ENCODE results near the gene HES7.
"Not testable (repeated sequence)": the region's sequence is repeated elsewhere in the genome, so short reads cannot be mapped to it uniquely, and the experiment has no call there.

Gene HES7

DNA sequence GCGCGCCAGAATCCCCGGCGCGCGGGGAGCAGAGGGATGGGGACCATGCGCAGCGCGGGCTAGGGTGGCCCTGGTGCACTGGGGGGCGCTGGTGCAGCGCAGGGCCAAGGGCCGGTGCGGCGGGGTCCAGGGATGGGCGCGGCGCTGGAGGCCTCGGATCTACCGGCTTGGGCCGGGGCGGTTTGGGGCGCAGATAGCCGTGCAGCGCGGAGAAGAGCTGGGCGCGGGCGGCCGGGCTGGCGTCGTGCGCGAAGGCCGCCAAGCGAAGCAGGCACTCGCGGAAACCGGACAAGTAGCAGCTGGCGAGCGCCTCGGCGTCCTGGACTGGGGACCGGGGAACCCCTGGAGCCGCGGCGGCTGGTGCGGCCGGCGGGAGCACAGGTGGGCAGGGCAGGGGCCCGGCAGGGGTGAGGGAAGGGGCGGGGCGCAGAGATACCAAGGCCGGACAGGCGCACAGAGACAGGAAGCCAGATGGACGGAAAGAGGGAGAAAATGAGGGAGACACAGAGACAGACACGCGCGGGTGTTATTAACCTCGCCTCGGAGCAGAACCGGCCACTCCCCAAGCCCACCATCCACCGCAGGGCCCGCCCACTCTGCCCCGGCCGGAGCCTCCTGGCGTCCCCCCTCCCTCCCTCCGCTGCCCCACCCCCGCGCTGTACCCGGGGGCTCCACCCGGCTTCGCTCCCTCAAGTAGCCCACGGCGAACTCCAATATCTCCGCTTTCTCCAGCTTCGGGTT lies 2.1 kb downstream of the HES7 start:
- peak; percentile 78 for DNase-seq

DNA sequence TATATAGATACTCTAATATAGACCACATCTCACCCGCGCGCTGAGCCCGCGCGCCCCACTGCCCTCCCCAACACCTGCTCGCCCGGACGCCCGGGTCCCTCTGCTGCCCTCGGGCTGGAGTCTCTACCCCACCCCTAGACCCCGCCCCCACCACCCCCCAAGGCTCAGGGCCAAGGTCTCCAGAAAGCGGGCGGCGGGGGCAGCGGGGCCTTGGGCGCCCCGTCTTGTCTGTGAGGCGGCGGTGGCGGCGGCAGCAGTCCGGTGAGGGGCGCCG lies 2.6 kb downstream of the HES7 start:
- DNase-seq = no peak

- DNase-seq = peak; percentile 86
These were observed 3.1 kb downstream of the HES7 start for GRCh38 chr17:8120520-8121406.

DNA sequence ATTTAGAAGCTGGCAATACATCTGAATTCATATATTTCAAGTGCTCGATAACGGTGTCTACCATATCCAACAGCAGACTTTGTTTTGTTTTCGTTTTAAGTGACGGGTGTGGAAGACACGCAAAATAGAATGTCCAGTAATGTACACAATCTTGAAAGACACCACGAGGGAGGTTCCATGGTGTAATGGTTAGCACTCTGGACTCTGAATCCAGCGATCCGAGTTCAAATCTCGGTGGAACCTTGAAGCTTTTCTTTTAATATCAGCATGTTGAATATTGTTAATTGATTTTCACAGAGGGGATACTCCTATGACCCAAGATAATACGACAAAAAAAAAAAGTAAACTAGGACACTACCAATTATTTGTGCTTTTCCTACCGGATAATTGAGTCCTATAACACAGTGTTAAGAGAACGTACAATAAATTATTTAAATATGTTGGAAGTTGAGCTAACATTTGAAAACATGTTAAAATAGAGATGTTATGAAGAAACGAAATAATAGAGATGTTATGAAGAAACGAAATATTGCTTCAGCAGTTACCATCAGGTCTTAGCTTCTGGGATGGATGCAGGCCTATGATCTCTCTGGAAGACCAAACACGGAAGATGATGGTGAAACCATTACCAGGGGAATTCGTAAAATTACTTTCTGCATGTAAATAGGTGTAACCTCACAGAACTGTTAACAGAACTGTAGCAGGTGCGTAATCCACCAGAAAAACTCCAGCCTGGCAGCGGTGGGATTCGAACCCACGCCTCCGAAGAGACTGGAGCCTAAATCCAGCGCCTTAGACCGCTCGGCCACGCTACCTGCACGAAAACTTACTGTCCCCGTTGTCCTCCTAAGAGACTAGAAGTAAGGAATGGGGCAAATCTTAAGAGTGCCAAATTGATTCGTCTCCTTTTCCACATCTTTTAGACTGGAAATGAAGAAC lies 4.1 kb downstream of the HES7 start:
- DNase-seq = peak; percentile 93

DNA sequence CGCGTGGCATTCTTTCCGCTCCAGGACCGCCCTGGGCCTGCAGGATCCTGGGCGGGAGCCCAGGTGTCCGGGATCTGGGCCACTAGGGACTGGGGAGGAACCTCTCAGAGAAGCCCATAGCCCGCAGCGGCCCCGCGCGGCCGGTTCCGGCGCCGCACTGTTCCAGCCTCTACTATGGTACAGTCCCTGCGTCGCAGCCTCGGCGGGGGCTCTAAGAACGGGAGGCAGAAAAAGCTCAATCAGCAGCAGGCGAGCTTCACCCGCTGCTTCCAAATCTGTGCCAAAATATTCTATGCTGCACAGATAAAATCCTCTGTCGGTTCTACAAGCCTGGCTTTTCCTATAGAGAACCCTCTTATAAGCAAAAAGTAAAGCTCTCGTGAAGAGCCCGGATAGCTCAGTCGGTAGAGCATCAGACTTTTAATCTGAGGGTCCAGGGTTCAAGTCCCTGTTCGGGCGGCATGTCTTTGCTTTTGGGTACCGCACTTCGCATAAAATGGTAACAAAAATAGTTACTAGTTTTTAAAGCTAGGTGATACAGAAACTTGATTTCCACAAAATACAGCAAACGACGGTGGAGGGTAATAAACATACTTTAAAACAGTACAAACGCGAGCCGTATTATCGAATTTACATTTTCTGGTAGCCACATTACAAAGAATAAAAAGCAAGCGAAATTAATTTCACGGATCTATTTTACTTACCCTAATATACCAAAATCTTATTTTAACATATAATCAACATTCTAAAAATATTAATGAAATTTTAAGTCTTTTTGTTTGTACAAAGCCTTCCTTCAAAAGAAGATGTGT lies 4.9 kb downstream of the HES7 start:
- peak; percentile 92 for DNase-seq

GRCh38 chr17:8117980-8118768 lies 5.7 kb downstream of the HES7 start, which contains the start of gene ALOXE3:
Gene ALOXE3 (minus strand): TSS chr17:8118514. CDS start chr17:8117990, 524 bp downstream.
- DNase-seq = peak; percentile 45

GRCh38 chr17:8117367-8117979 lies 6.4 kb downstream of the HES7 start:
- no peak for DNase-seq

DNA sequence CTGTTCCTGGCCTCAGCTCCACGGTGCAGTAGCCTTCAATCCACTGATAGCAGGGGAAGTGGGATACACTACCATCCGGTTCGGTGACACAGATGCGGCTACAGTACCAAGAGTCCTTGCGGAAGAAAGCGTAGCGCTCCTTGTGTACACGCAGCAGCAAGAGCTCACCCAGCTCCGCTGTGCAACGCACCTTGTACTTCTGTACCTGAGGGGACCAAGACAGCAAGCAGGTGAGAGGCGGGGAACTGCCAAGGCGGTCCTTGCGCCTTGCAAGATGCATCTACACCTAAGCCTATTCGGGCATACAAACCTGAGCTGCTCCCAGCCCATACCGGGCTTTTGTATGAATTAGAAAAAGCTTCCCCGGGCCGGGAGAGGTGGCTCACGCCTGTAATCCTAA lies 7.1 kb downstream of the HES7 start:
- no peak for DNase-seq

DNA sequence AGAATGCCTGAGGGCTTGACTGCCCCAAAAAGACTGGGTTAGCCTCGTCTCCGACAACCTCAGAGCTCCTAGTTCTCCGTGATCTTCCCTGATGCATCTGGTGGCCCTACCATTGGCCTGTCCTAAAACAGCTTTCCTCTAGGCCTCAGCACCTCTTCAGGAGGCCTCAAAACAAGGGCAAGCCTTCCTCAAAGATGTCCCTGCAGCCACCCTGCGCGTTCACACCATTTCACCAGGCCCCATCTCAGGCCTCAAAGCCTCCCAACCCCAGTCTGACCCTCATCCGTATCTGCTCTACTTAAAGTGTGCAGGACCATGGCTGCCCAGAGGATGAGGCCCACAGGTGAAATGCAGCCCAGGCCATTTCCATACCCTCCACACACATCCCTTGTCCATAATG lies 13.0 kb downstream of the HES7 start:
- DNase-seq = no peak

- DNase-seq = no peak
These were observed 13.5 kb downstream of the HES7 start for GRCh38 chr17:8110456-8110804.

DNA sequence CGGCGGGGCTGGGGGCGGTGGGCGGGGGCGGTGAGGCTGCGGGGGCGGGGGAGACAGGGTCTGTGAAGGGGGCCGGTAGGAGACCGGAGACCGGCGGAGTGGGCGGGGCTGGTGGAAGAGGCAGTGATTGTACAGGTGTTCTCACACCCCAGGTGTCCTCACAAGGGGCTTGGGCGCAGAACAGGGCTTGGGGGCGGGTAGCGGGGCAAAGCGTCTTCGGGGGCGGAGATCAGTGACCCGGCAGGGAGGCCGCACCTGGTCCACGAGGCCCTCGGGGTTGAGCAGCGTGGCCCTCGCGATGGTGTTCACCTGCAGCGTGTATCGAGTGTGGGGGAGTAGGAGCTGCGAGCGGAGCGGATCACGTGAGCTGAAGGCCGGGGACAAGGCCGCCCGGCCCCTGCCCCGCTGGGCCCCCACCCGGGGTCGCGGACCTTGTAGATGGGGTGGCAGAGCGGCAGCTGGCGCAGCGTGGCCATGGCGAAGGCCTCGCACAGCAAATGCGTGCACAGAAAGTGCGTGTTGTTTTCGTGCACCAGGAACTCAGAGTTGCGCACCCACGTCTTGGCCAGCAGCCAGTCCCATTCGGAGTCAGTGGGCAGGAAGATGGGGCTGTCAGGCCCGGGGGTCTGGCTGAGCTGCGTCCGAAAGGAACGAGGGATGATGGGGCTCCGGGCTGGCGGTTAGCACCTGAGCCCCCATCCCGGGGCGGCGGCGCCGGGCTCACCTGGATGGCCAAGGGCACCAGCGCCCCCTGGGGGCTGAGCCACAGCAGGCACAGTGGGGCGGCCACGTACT lies 14.0 kb downstream of the HES7 start:
- DNase-seq = peak; percentile 86

GRCh38 chr17:8108972-8109660 lies 14.8 kb downstream of the HES7 start:
- DNase-seq = no peak

GRCh38 chr17:8106980-8107379 lies 16.9 kb downstream of the HES7 start:
- not testable (repeated sequence) for DNase-seq

GRCh38 chr17:8105957-8106398 lies 17.9 kb downstream of the HES7 start:
- no peak for DNase-seq

- no peak for DNase-seq
These were observed 19.0 kb downstream of the HES7 start for GRCh38 chr17:8104911-8105310.

DNA sequence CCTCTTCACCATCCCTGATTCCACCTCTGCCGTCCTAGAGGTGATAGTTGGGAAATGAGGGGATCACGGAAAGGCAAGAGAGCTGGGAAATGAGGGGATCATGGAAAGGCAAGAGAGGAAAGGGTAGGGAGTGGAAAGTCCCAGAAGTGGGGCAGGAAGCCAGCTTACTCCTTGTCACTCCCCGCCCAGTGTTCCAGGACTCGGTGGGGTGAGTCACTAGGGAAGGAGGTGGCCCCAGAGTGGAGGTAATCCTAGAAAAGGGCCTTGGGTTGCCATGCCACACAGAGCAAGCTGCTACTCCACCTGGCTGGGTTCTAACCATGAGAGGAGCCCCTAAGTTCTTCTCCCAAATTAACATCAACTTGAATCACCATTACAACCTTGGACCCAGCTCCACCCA lies 20.4 kb downstream of the HES7 start:
- DNase-seq = no peak

DNA sequence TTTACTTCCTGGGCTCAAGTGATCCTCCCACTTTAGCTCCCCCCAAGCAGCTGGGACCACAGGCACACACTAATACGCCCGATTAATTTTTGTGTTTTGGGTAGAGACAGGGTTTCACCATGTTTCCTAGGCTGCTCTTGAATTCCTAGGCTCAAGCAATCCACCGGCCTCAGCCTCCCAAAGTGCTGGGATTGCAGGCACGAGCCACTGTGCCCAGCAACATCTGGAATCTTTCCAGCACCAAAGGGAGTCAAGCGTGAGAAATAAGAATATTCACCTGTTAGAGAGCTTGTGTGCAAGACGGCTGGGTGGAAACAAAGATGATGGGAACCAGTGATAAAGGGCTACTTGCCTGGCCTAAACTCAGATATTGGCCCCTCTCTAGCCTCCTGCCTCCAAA lies 22.2 kb downstream of the HES7 start:
- no peak for DNase-seq

- no peak for DNase-seq
These were observed 23.1 kb downstream of the HES7 start for GRCh38 chr17:8100763-8101162.

DNA sequence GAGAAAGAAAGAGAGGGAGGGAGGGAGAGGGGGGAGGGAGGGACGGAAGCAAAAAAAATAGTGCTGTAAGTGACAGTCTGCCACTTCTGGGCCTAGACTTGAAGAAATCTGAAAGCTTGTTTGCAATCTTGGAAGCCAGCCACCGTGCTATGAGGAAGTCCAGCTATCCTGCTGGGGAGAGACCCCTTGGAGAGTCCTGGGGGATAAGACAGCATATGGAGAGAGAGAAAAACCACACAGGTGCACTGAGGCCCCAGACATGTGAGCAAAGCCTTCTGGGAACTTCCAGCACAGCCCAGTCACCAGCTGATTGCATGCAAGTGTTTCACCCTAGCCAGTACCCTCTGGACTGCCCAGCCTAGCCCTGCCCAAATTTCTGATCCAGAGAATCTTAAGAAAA lies 23.8 kb downstream of the HES7 start:
- DNase-seq = no peak

- DNase-seq = no peak
These were observed 27.4 kb downstream of the HES7 start for GRCh38 chr17:8096541-8096940.

Data from stimulated activated CD4-positive, alpha-beta T cell treated with anti-CD3 and anti-CD28 coated beads, Interleukin-15, amount 100 ng/mL, for 24 hours (primary cell).